CD4-positive, alpha-beta T cell treated with Interleukin-17A for 1 hour (primary cell): ENCODE data around the gene SLC26A9.

Experiments used
- DNase-seq: peaks from one replicate; pipeline ENCODE4 v3.0.0-alpha.2; 2020

SLC26A9 gene

DNA sequence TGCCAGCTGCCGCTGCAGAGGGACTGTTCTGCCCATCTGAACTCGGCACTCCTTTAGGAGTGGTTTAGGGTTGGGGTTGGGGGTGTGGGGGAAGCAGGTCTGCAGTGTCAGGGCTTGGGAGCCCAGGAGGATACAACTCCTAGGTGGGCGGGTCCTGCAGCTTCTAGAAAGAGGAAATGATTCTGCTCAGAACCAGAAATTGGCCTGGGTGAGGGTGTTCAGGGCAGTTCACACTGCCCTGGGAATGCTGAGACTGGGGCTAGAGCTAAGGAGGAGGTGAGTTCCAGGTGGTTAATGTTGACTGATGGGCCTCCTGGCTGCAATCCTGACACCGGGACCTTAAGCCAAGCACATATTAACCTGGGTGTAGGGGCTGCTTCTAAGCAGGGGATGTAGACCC is 4.8 kb upstream of the SLC26A9 start:
- no peak for DNase-seq

DNA sequence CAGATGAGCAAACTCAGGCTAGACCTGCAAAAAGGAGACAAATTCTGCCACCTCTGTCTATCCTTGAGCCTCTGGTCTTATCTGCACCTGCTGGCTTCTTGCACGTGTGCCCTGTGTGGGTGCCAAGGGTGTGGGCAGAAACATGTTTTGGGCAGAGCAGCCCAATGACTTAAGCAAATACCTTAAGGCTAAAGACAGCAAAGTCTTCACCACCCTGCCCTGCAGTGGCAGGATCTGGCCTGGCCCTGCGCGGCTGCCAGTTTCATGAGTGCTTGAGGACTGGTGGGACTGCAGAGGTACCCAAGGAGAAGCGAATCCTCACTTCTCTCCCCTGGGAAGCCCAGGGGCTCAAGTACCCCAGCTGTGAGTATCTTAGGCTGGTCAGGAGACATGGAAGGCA is 3.8 kb upstream of the SLC26A9 start:
- no peak for DNase-seq

DNA sequence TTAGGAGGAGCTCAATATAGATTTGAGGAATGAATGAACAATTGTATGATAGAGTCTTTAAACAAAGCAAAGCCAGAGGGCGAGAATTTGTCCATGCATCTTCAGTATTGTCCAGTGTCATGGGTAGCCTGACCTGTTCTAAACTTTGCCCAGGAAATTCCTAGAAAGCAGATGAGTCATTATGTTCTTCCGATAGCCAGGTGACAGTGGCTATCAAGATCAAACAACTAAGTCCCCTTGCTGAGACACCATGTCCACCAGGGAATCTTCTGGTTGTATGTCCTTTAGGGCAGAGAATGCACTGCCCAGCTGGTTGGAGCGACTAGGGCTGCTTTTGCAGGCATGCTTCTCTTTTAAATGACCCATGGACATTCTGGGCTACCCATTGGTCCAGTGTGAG is 1.8 kb upstream of the SLC26A9 start:
- DNase-seq = no peak

- no peak for DNase-seq
Measured at GRCh38 chr1:205944525-205944924, 1.3 kb upstream of the SLC26A9 start.

DNA sequence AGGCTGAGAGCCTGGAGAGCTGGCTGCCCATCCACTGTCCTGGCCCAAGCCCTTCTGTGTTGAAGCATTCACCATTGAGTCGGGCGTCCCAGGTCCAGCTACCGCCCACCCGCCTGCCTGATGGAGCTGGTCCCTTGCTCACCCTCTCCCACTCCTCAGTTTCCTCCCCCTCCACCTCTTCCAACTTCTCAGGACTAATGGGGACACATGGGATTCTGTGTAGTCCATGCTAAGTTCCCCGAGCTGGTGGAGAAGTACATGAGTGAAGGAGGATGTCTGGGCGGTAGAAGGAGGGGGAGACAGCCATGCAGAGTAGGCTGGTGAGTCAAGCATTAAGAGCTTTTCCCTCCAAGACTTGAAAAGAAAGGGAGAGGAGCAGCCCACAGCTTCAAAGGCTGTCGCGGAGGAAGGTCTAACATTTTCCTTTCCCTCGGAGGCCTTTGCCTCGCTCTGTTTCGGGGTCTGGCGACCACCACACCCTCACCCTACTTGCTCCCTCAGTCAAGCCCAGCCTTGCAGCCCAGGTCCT is 561 bp downstream of the SLC26A9 start:
- DNase-seq = no peak

DNA sequence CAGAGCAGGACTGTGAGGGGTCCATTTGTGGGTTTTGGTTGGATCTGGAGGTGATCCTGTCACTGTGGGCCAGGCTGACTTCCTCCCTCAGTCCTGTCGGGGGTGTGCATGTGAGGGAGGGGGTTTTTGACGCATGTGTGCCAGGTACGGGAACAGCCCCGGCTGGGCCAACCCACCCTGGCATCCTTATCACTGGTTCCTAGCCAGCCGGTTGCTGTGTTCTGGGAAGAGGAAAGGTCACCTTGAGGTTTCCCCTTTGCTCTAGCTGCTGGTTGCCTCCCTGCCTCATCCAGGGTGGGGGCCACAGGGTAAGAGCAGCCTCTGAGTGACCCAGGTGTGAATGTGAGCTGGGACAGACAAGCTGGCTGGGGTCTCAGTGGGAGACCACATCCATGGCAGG is 2.5 kb downstream of the SLC26A9 start:
- DNase-seq = no peak

DNA sequence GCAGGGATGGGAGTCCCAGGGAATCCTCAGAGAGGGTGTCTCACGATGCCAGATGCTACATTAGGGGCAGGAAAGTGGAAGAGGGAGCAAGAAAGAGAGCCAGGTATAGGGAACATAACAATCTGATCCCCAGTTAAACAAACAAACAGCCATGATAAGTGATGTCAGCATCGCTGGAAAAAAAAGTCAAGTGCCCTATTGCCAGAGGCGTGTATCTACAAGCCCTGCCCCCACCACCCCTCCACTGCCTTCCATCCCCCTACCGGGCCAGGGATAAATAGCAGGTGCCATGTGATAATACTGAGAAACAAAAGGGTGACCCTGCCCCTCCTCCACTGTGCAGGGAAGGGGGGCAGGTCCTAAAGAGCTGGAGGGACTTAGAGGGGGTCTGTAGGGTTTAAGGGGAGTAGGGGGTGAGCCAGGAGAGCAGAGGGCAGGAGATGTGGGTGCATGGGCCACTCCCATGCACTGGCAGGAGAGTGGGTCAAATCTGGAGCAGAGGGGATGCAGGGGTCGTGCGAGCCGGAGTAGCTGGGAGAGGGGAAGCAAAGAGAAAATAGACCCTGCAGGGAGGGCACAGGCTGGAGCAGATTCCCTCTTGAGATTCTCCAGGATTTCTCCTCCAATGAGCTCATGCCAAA is 3.4 kb downstream of the SLC26A9 start:
- no peak for DNase-seq

DNA sequence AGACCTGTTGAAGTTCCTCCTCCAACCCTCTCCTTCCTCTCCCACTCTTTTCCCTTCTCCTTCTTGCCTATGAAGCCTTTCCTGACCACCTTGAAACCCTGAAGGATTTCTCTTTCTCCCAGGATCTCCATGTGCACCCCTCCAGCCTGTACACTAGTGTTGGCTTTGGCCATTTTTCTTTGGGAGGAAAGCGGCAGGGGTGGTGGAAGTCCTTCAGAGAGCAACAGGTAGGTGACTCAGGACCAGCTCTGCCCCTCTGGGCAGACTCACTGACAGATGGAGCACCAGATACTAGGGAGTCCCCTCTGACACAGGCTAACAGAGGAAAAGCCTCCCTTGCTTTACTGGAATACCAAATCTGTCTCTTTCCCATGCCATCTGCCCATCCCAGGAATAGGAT is 4.6 kb downstream of the SLC26A9 start:
- no peak for DNase-seq

GRCh38 chr1:205936846-205937586 is 6.2 kb downstream of the SLC26A9 start:
- DNase-seq = no peak

DNA sequence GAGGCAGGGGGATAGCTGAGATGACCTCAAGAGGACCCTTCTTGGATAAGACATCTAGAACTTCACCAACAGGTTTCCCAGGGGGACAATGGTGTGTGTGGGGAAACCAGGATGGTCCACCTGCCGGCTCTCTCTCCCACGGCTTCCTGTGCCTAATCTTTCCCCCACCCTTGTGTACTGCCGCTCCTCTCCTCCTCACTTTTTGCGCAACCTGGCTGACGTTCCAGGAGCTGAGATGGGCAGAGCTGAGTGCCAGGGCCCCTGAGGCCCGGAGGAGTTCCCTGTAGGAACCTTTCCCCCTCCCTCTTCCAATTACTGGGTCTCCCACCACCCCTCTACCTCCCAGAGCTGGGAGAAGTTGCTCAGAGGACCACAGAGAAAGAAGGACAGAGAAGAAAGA is 6.9 kb downstream of the SLC26A9 start:
- DNase-seq = no peak

DNA sequence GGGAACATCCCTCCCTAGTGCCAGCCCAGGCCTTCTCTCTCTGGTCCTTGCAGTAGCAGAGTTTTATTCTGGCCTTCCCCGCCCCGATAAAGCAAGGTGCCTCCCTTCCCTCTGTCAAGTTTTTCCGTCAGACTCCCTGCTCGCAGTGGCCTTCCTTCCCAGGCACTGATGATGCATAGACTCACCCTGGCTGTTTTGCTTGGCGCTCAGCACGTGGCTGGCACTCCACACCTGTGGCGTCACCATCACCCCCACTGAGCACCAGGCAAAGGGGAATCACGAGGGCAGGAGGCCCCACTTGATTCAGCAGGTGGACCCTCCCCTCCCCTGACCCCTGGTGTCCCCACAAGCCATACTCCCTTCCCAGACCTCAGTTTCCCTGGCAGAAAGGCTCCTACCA is 7.4 kb downstream of the SLC26A9 start:
- DNase-seq = no peak

DNA sequence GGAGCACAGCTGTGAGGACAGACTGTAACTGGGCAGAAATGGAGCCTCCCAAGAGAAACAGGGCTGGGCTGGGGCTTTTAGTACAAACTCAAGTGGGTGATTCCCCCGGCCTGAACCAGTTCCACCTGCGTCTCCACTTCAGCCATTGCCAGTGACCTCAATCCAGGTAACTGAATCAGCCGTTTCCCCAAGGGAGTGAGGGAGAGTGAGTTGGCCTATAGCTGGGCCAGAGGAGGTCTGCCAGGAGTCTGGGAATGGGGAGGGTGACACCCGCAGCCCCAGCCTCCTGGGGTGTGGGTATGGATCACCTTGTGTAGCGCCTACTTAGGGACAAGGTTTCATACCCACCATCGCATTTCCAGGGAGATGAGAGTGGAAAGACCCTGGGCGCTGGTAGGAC is 8.5 kb downstream of the SLC26A9 start:
- DNase-seq = no peak

DNA sequence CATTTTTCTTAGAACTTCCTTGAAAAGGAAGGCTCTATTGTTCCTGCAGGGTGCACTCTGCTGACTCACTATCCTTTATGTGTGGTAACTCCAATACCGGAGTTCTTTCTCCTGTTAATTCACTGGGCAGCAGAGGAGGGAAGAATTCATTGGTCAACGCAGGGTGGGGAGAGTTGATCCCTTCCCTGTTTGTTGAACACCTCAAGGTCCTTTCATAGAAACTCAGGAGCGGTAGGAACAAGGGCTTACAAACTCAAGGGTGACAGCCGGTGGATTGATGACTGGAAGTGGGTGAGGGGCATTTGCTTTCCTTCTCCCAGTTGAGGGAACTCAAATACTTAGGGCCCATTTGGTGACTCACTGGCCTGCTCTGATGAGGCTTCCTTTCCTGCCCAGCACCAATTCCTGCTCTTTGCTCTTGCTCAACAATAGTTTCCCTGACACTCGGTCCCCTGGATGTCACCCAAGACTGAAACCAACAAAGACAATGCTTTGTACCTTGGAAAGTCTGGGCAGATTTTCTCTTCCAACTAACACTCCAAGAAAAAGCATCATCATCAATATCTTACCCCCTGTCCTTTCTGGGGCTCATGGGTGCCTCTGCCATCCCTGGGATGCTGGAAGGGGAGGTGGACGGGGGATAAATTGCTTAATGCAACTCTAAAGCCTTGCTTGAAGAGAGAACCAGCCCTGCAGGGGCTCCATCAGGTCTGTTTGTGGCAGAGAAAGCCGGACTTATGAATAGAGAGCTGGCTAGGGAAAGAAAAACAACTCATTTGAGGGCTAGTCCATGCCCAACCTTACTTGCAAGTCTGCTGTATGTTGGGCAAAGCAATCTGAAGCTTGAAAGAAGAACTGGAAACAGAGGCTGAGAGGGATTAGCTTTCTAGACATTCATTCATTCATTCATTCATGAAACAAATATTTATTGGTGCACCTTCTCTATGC is 9.3 kb downstream of the SLC26A9 start:
- DNase-seq = no peak

- no peak for DNase-seq
Measured at GRCh38 chr1:205932776-205933175, 10.5 kb downstream of the SLC26A9 start.

- no peak for DNase-seq
Measured at GRCh38 chr1:205930799-205931281, 12.4 kb downstream of the SLC26A9 start.

GRCh38 chr1:205930195-205930577 is 13.1 kb downstream of the SLC26A9 start:
- DNase-seq = no peak

DNA sequence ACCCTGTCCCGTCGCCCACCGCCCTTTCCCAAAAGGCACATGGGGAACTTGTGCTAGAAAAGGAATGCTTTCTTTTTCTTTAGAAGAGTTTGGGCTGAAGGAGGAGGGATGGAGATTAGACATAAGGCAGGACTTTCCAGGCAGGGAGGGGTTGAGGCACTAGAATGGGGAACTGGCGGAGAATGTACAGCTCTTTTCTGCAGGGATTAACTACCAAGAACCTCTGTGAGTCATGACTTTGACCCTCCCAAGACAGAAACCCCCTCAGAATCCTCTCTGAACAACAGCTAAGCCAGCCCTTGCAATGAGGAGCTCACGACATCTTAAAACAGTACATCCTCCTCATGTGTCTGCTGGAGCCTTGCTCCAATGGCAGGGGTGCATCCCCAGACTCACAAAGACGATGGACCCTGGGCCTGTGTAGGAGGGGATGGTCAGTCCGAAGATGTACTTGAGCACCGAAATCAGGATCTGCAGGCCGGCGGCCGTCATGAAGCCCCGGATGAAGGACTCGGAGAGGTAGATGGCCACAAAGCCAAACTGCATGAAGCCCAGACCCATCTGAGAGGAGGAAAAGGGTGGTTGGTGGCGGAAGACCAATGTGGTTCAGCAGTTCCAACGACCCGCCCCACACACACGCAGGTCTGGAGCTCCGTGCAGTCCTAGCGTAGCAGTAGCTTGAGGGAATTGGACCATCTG is 13.6 kb downstream of the SLC26A9 start:
- DNase-seq = no peak

DNA sequence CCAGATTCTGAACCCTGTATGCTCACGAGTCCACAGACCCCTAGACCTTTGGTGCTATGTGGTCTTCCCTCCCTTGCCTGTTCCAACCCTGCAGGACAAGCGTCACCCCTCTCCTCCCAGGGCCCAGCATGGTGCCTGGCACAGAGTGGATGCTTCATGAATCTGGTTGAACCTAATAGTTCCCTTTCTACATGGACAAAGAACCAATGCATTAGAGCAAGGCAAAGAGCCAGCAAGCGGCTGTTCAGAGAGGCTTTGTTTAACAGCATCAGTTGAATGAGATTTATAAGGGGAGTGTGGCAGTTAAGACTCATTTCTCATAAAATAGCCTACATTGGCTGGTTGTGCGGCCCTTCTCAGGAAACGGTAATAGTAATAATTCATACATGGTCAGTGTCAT is 14.9 kb downstream of the SLC26A9 start:
- DNase-seq = no peak

DNA sequence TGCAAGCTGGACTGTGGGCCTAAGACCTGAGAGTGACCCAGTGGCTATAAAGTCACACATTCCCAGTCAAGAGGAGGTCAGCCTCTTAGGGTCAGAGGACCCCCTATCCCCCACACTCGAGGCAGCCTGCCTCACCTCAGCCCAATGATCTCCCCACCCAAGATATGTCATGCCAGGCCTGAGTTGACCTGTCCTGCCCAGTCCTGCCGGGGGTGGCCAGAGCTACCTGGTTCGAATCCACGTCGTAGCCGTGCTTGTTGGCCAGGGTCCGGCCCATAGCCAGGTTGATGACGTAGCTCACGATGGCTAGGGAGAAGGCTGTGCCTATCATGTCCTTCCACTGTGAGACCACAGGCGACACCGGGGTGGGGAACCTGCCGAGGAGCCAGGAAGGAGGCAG is 15.6 kb downstream of the SLC26A9 start:
- DNase-seq = no peak

DNA sequence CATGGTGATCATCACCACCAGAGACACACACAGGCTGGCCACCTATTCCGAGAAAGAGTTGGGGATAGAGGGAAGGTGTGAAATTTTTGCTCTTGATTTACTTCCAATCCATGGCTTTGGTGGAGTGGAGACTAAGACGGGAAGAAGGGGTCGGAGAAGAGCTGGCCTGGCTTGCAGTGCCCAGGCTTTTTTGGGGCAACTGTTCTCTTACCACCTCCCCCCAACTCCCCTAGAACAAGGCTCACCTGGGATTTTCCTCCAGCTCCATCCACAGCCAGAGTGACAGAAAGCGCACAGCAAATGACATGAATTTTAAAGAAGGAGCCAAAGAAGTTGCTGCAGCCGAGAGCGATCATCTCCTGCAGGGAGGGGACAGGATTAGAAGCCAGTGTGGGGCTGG is 16.0 kb downstream of the SLC26A9 start:
- DNase-seq = no peak

GRCh38 chr1:205926636-205927035 is 16.6 kb downstream of the SLC26A9 start:
- DNase-seq = no peak

- DNase-seq = no peak
Measured at GRCh38 chr1:205926213-205926612, 17.0 kb downstream of the SLC26A9 start.

GRCh38 chr1:205925736-205926135 is 17.5 kb downstream of the SLC26A9 start:
- DNase-seq = no peak
